Loucy (cell line): ENCODE results near the gene ULK3.

Source experiments
- H2AFZ ChIP-seq: fragments of 200-600 bp; sonication (generic); 2 replicates; pipeline ENCODE4 v1.6.0; 2016; ENCODE audit warnings: antibody characterized with exemption, mild to moderate bottlenecking, low read length, moderate library complexity
- H3F3A ChIP-seq: fragments of 200-600 bp; 2 replicates; pipeline ENCODE4 v1.6.0; 2016; ENCODE audit warnings: antibody characterized with exemption, low read depth, mild to moderate bottlenecking
- H3K27me3 ChIP-seq: fragments of 200-600 bp; sonication (generic); 2 replicates; pipeline ENCODE4 v1.6.1; 2014; ENCODE audit warnings: low read length, mild to moderate bottlenecking; ENCODE audit not compliant: insufficient read depth, poor library complexity, severe bottlenecking
- H3K36me3 ChIP-seq: fragments of 200-600 bp; sonication (generic); 2 replicates; pipeline ENCODE4 v1.6.1; 2016; ENCODE audit warnings: low read length; ENCODE audit not compliant: insufficient read depth
- H3K4me1 ChIP-seq: fragments of 200-600 bp; sonication (generic); 2 replicates; pipeline ENCODE4 v1.5.1; 2014; ENCODE audit warnings: low read length, mild to moderate bottlenecking; ENCODE audit not compliant: insufficient read depth, poor library complexity, severe bottlenecking
- H3K4me2 ChIP-seq: fragments of 200-600 bp; sonication (generic); 2 replicates; pipeline ENCODE4 v1.6.0; 2014; ENCODE audit warnings: antibody characterized with exemption, low read length, low read depth, mild to moderate bottlenecking; ENCODE audit not compliant: poor library complexity, severe bottlenecking
- H3K4me3 ChIP-seq: fragments of 200-600 bp; sonication (generic); 2 replicates; pipeline ENCODE4 v1.5.1; 2014; ENCODE audit warnings: low read length, mild to moderate bottlenecking, mixed read lengths; ENCODE audit not compliant: poor library complexity, severe bottlenecking
- H3K79me2 ChIP-seq: fragments of 200-600 bp; sonication (generic); 2 replicates; pipeline ENCODE4 v1.6.1; 2014; ENCODE audit warnings: low read length; ENCODE audit not compliant: insufficient read depth
- H3K9ac ChIP-seq: fragments of 200-600 bp; sonication (generic); 2 replicates; pipeline ENCODE4 v1.6.0; 2014; ENCODE audit warnings: mild to moderate bottlenecking, low read depth, low read length, moderate library complexity; ENCODE audit not compliant: poor library complexity, severe bottlenecking
- H3K9me2 ChIP-seq: fragments of 200-600 bp; sonication (generic); replicated peaks from 2 replicates; pipeline ENCODE4 v1.6.1; 2016; ENCODE audit warnings: low read depth, low read length, mixed read lengths
- H3K9me3 ChIP-seq: fragments of 200-600 bp; sonication (generic); 2 replicates; pipeline ENCODE4 v1.6.1; 2014; ENCODE audit warnings: mild to moderate bottlenecking, antibody characterized with exemption, low read length, low read depth; ENCODE audit not compliant: insufficient read depth
- H4K20me1 ChIP-seq: fragments of 200-600 bp; sonication (generic); 2 replicates; pipeline ENCODE4 v1.6.0; 2014; ENCODE audit warnings: antibody characterized with exemption, low read length, mild to moderate bottlenecking; ENCODE audit not compliant: insufficient read depth, poor library complexity, severe bottlenecking
- CTCF ChIP-seq: fragments of 200-600 bp; sonication (generic); conservative IDR thresholded peaks from 2 replicates; pipeline ENCODE4 v1.5.1; 2014; ENCODE audit warnings: mild to moderate bottlenecking, antibody characterized with exemption, low read length
- EZH2phosphoT487 ChIP-seq: fragments of 200-600 bp; IDR thresholded peaks from 2 replicates; pipeline ENCODE4 v1.6.1; 2018; ENCODE audit warnings: antibody characterized with exemption, mild to moderate bottlenecking, moderate library complexity, borderline replicate concordance

Gene ULK3

GRCh38 chr15:74798388-74799254 is 44.3 kb downstream of the ULK3 start:
- peaks cover 49% of the 10 kb centered on the region for H3K79me2 ChIP-seq
- H3K9me3 ChIP-seq = no peaks in the 10 kb centered on the region
- no peak overlapping the region for H3K4me3 ChIP-seq
- no peak overlapping the region for H2AFZ ChIP-seq
- no peak overlapping the region for H3K9ac ChIP-seq
- H3K36me3 ChIP-seq = peaks cover 65% of the 10 kb centered on the region; the same call in 1 of the 2 replicates
- TF ChIP-seq CTCF = no peak
- TF ChIP-seq EZH2phosphoT487 = no peak
- H3K27me3 ChIP-seq = no peaks in the 10 kb centered on the region
- no peaks in the 10 kb centered on the region for H3F3A ChIP-seq
- H3K4me2 ChIP-seq = no peak overlapping the region
- H4K20me1 ChIP-seq = peaks cover 56% of the 10 kb centered on the region
- no peaks in the 10 kb centered on the region for H3K9me2 ChIP-seq
- no peaks in the 10 kb centered on the region for H3K4me1 ChIP-seq

GRCh38 chr15:74795966-74796625 is 46.9 kb downstream of the ULK3 start:
- Histone ChIP-seq H3K9me3 (no peaks in the 10 kb centered on the region), H4K20me1 (peaks cover 82% of the 10 kb centered on the region), H3K9me2 (no peaks in the 10 kb centered on the region), H3K9ac (no peak overlapping the region), H2AFZ (no peak overlapping the region), H3K4me3 (no peak overlapping the region), H3K27me3 (no peaks in the 10 kb centered on the region), H3K4me2 (no peak overlapping the region), H3K79me2 (peaks cover 74% of the 10 kb centered on the region), H3K36me3 (peaks cover 51% of the 10 kb centered on the region; the same call in 1 of the 2 replicates), H3F3A (no peaks in the 10 kb centered on the region), H3K4me1 (peaks cover 24% of the 10 kb centered on the region)
- TF ChIP-seq EZH2phosphoT487 (no peak), CTCF (no peak)

- peaks cover 87% of the 10 kb centered on the region for H4K20me1 ChIP-seq
- no peaks in the 10 kb centered on the region for H3K27me3 ChIP-seq
- no peak overlapping the region for H2AFZ ChIP-seq
- H3K79me2 ChIP-seq = peaks cover 86% of the 10 kb centered on the region
- no peak overlapping the region for H3K4me2 ChIP-seq
- TF ChIP-seq EZH2phosphoT487 (no peak), CTCF (no peak)
- no peak overlapping the region for H3K4me3 ChIP-seq
- H3F3A ChIP-seq = no peaks in the 10 kb centered on the region
- H3K4me1 ChIP-seq = peaks cover 35% of the 10 kb centered on the region
- peaks cover 44% of the 10 kb centered on the region; the same call in 1 of the 2 replicates for H3K36me3 ChIP-seq
- H3K9me2 ChIP-seq = no peaks in the 10 kb centered on the region
- H3K9ac ChIP-seq = no peak overlapping the region
- H3K9me3 ChIP-seq = no peaks in the 10 kb centered on the region
Measured at GRCh38 chr15:74794970-74795349, 48.0 kb downstream of the ULK3 start.
